Loucy (cell line): ENCODE data around the gene DNAI4.

Experiments used
- EZH2phosphoT487 ChIP-seq: fragments of 200-600 bp; IDR thresholded peaks from 2 replicates; pipeline ENCODE4 v1.6.1; 2018; ENCODE audit warnings: antibody characterized with exemption, mild to moderate bottlenecking, moderate library complexity, borderline replicate concordance
- TF ChIP-seq, protein P1 (sequence below): fragments of 200-600 bp; sonication (generic); conservative IDR thresholded peaks from 2 replicates; pipeline ENCODE4 v1.5.1; 2014; ENCODE audit warnings: mild to moderate bottlenecking, antibody characterized with exemption, low read length

DNA sequence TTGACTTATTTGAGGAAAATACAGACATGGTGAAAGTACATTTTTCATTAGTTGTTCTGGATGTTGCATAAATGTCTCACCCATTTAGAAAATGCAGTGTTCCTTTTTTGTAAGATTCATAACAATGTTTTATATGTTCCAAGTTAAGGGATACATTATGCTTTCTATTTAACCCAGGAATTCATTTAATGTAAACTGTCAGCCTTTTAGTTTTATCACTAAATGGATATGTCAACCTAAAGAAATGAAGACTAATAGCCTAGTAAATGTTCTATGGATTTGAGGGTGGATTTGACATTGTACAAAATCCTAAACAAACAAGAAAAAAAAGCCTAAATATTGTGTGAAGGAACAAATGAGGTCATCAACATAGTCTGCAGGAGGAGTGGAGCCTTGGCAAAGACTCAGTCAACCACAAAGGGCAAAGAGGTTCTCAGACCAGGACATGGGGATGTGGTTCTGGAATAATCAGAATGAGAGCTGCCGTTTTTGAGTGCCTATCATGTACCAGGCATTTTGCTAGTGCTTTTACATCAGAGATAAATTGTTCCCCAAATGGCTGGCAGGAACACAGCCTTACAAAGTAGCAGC, 114.8 kb downstream of the DNAI4 start:
- no peak for TF ChIP-seq EZH2phosphoT487
- TF ChIP-seq, protein P1, sequence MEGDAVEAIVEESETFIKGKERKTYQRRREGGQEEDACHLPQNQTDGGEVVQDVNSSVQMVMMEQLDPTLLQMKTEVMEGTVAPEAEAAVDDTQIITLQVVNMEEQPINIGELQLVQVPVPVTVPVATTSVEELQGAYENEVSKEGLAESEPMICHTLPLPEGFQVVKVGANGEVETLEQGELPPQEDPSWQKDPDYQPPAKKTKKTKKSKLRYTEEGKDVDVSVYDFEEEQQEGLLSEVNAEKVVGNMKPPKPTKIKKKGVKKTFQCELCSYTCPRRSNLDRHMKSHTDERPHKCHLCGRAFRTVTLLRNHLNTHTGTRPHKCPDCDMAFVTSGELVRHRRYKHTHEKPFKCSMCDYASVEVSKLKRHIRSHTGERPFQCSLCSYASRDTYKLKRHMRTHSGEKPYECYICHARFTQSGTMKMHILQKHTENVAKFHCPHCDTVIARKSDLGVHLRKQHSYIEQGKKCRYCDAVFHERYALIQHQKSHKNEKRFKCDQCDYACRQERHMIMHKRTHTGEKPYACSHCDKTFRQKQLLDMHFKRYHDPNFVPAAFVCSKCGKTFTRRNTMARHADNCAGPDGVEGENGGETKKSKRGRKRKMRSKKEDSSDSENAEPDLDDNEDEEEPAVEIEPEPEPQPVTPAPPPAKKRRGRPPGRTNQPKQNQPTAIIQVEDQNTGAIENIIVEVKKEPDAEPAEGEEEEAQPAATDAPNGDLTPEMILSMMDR: no peak
